ENCODE data around the gene ARG2. TPM values are rescaled to one million over a fixed set of nuclear protein-coding genes. Genes with fewer than 3 reads are reported as not detected.

ARG2 gene
- 33.0 and 61.1 TPM in 2 replicates for total RNA-seq

DNA sequence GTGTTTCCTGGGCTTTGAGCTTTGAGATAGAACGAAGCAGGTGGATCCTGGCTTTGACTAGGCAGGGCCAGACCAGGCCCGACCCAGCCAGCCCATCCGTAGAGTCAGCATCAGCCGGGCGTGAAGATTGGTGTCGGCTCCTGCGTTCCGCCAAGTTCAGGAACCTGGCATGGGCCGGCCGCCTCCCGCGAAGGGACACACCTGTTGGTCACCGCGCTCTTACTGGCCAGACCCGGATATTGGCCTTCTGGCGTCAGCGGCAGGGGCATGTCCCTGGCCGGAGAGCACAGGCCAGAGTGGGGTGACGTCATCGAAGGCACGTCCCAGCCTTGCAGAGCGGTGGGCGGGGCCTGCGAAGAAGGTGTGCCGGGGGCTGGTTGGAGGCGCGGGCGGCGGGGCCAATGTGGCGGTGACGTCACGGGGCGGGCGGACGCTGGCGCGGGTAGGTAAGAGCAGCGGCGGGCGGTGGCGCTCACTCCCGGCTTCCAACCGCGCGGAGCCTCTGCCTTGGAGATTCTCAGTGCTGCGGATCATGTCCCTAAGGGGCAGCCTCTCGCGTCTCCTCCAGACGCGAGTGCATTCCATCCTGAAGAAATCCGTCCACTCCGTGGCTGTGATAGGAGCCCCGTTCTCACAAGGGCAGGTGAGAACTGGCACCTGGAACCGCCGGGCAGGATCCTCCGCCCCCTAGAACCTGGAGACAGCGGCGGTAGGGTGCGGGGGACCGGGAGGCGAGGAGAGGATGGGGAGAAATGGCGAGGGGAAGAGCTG lies at the start of gene ARG2:
TSS of gene ARG2 (plus strand) at position 475 of the 771 bp plus-strand sequence. CDS start at position 533, 58 bp downstream.

DNA sequence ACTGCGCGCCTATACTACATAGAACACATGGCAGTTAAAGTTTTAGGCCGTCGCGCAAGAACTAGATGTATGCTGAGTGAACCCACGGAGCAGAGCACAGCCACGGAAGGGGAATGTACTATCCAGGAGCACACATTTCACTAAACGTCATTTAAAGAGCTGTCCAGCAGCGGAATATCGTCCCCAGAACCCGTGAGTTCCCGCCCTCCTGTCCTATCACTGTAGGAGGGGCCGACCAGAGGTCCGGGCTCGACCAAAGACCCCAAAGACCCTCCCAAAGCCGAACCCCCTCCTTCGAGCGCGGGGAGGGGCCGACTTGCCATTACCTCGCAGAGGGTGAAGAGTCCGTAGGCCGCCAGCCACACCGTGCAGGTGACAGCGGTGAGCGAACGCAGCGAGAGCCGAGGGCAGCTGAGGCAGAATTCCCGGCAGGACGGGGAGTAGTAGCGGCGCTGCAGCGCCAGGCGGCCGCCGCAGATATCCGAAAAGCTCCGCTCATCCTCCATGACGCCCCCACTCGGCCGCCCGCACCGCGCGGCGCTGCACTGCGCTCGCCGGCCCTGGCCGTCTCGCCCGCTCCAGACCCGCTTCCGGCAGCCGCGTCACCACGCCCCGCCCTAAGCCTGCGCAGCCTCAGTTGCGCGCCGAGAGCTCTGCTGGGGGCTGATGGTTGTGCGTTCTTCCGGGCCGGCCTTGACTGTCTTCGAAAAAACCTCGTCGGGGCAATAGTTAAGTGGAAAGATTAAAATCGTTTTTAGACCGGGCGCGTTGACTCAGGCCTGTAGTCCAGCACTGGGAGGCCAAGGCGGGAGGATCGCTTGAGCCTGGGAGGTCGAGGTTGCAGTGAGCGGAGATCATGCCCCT lies 19.8 kb upstream of the ARG2 start, which contains the start of gene PIGH:
TSS of gene PIGH (minus strand) at position 571 of the 864 bp plus-strand sequence. CDS start at position 506, 65 bp downstream.

DNA sequence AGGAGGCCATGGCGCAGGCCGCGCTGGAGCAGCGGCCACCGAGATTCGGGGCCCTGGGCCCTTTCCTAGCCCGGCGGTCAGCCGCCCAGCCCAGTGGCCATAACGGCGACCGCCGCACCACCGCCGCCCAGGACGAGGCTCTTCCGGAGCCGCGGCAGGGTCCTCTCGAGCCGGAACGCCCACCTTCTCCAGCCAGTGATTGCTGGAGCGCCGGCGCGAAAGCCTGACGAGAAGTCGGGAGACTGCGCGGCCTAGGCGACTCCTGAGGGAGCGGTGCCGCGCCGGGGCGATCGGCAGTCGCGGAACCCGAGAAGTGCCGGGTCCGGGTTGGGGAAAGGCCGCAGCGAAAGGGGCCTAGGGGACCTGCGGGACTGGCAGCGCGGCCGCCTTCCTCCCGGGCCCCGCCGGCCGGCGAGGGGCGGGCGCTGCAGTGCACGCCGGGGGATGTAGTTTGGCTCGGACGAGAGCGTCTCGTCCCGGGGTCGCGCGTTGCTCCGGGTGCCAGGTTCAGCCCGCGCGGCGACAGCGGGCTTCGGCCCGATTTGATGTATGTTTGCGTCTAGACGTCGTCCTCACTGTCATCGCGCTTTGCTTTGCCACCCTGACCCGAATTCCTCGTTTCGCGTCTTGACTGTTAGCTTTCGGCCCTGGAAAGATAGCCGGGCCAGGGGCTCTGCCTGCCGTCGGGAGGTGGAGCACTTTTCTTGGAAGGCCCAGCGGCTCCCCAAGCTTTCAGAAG lies 54.9 kb downstream of the ARG2 start, which contains the start of gene VTI1B:
TSS of gene VTI1B (minus strand) at position 153 of the 739 bp plus-strand sequence. CDS start at position 10, 143 bp downstream.

DNA sequence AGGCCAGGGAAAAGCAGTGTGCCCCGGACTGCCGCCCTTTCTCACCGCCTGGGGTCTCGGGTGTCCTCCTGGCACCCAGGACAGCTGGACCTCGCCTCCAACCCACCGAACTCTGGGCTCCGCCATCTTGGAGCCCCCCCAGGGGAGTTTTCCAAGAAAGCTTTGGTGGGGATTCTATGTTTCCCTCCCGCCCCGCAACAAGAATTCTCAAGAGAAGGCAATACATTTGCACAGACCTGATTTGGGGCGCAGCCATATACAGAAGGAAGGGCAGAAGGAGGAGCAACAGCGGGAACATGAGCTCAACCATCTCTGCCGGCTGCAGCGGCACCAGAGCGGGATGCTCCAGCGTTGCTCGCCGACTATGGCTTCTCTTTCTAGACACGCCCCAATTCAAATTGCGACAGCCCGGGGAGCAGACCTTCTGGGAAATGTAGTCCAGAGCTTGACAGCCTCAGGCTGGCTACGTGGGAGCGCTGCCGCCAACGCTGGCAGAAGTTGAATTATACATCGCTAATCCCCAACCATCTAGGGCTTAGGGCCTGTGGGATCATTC lies 75.8 kb downstream of the ARG2 start, which contains the start of gene RDH11:
TSS of gene RDH11 (minus strand) at position 371 of the 556 bp plus-strand sequence. CDS start at position 310, 61 bp downstream.

Other genes with a start within 250 kb of the ARG2 start
- gene PLEK2, start 207.8 kb upstream of the ARG2 start, total RNA-seq = 14.9 and 27.0 TPM in 2 replicates
- under 0.01 and 0.15 TPM in 2 replicates for gene TMEM229B, start 131.2 kb upstream of the ARG2 start, total RNA-seq
- gene PLEKHH1, start 86.6 kb upstream of the ARG2 start, total RNA-seq = under 0.01 TPM in 2 replicates
- 12.3 TPM in 2 replicates for gene PIGH, start 19.7 kb upstream of the ARG2 start, total RNA-seq
- gene VTI1B, start 54.7 kb downstream of the ARG2 start, total RNA-seq = 46.1 and 49.8 TPM in 2 replicates
- gene RDH11, start 75.8 kb downstream of the ARG2 start, total RNA-seq = 130 and 149 TPM in 2 replicates
- gene RDH12, start 82.0 kb downstream of the ARG2 start, total RNA-seq = not detected in 2 replicates
- gene ZFYVE26, start 196.7 kb downstream of the ARG2 start, total RNA-seq = 10.7 and 22.2 TPM in 2 replicates
- 7.5 and 19.3 TPM in 2 replicates for gene RAD51B, start 199.9 kb downstream of the ARG2 start, total RNA-seq